ENCODE measurements around the gene GPR156.

GPR156 gene

DNA sequence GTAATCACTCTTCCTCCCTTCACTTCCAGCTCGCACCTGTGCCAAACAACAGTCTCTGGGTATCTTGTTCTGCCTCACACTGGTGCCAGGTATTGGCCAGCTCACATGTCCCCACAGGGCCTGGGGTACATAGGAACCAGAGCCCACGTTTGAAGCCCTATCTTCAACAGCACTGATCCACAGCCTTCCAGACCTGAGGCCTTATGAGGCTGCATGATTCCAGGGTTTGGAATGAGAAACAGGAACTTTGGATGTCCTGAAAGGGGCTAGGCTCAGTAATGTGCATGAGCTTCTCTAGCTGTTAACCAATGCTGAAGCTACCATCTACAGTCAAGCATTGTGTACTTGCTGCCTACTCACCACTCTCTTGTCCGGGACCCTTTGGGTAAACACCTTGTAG lies 92.4 kb downstream of the GPR156 start:
- no peak for DNase-seq
- Histone ChIP-seq H3K36me3 (ENCODE audit: control insufficient read depth in 4 of 4, insufficient read depth in 4 of 4, low read length in 3 of 4) (no peaks in the 10 kb centered on the region), H3K4me3 (ENCODE audit: control insufficient read depth in 1 of 7, extremely low read depth in 1 of 7, insufficient read depth in 4 of 7, low read depth in 2 of 7, low read length in 6 of 7) (no peak overlapping the region), H3K9me3 (ENCODE audit: control extremely low read depth in 1 of 5, control insufficient read depth in 4 of 5, insufficient read depth in 2 of 5, low read depth in 1 of 5, low read length in 4 of 5) (peaks cover 0 to 1% (median 0%) of the 10 kb centered on the region in 5 experiments), H3K27me3 (replicated peaks in 2 of 5; ENCODE audit: control insufficient read depth in 4 of 5, insufficient read depth in 5 of 5, low read length in 4 of 5) (no peaks in the 10 kb centered on the region), H3K27ac (ENCODE audit: insufficient read depth in 1 of 2, low read depth in 1 of 2, low read length in 2 of 2, poor library complexity in 1 of 2, severe bottlenecking in 2 of 2) (no peak overlapping the region), H3K4me1 (ENCODE audit: control extremely low read depth in 1 of 4, control insufficient read depth in 4 of 4, insufficient read depth in 4 of 4, low read length in 3 of 4) (no peaks in the 10 kb centered on the region)
- ChIA-PET POLR2A (no interaction called here), CTCF (interaction anchor here (1.0 to 1.4 kb wide), 4 partner anchors 9 to 47 kb away, joined by 3 to 5 read pairs (median 4); no protein-coding TSS in a partner anchor)
- WGBS (ENCODE audit: insufficient coverage): 95% methylated on average over 3 of the region's 3 CpGs

DNA sequence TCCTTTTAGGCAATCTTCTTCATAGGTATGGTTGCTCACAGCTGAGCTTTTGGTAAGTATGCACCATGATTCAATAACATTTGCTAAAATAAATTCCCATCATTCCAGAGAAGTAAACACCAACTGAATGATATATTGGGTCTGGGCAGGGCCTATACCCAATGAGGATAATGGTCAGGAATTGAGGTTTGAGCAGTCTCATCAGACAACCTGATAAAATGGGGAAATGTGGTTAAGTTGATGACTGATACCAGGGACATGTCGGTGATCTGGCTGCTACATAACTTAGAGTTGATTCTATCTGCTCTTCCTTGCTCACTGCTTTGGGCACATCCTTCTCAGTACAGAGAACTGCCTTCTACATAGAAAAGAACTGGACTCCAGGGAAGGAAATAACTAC lies 92.9 kb downstream of the GPR156 start:
- DNase-seq: no peak
- no peaks in the 10 kb centered on the region for H3K27me3 ChIP-seq (replicated peaks in 2 of 5; ENCODE audit: control insufficient read depth in 4 of 5, insufficient read depth in 5 of 5, low read length in 4 of 5)
- peaks cover 0 to 1% (median 0%) of the 10 kb centered on the region in 5 experiments for H3K9me3 ChIP-seq (ENCODE audit: control extremely low read depth in 1 of 5, control insufficient read depth in 4 of 5, insufficient read depth in 2 of 5, low read depth in 1 of 5, low read length in 4 of 5)
- no peak overlapping the region for H3K27ac ChIP-seq (ENCODE audit: insufficient read depth in 1 of 2, low read depth in 1 of 2, low read length in 2 of 2, poor library complexity in 1 of 2, severe bottlenecking in 2 of 2)
- H3K4me3 ChIP-seq (ENCODE audit: control insufficient read depth in 1 of 7, extremely low read depth in 1 of 7, insufficient read depth in 4 of 7, low read depth in 2 of 7, low read length in 6 of 7): no peak overlapping the region
- no peaks in the 10 kb centered on the region for H3K36me3 ChIP-seq (ENCODE audit: control insufficient read depth in 4 of 4, insufficient read depth in 4 of 4, low read length in 3 of 4)
- POLR2A ChIA-PET: no interaction called here
- no CpG with 5 or more reads among the region's 1 CpG for WGBS (ENCODE audit: insufficient coverage)
- H3K4me1 ChIP-seq (ENCODE audit: control extremely low read depth in 1 of 4, control insufficient read depth in 4 of 4, insufficient read depth in 4 of 4, low read length in 3 of 4): no peaks in the 10 kb centered on the region
- CTCF ChIA-PET: interaction anchor here (0.9 to 1.4 kb wide), 3 partner anchors 9 to 229 kb away, joined by 3 to 4 read pairs (median 3); no protein-coding TSS in a partner anchor

DNA sequence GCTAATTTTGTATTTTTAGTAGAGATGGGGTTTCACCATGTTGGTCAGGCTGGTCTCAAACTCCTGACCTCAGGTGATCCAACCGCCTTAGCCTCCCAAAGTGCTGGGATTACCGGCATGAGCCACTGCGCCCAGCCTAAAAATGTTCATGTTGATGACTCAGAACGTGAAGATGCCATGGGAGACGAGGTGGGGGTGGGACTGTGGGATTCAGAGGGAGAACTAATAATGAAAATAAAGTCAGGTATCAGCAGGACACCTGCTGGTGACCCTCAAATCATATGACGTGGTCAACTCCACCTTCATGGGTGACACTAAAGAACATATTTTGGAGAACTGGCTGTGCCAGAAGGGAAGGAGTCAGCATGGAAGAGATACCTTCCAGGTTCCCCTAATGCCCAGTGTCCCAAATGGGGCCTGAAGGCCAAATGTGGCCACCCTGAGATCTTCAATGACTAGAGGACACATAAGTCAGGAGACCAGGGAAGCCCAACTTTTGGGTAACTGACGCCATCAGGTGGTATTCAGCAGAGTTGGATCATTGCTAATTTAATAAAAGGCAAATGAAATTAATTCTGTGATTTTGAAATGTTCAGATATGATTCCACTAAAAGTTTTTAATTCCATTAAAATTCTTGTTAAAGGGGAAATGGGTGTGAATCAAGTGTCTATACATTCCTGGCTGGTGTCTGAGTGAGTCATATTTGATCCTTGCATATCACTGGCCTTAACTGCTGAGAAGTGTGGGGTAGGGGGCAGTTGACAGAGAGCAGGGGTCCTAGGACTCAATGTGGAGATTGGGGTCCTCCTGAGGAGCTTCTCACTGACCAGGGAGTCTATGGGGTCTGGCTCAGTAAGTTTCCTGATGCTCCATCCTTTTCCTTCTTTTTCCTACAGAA lies 102.2 kb downstream of the GPR156 start:
- Histone ChIP-seq H3K4me3 (ENCODE audit: control insufficient read depth in 1 of 7, extremely low read depth in 1 of 7, insufficient read depth in 4 of 7, low read depth in 2 of 7, low read length in 6 of 7) (no peak overlapping the region), H3K36me3 (ENCODE audit: control insufficient read depth in 4 of 4, insufficient read depth in 4 of 4, low read length in 3 of 4) (no peaks in the 10 kb centered on the region), H3K27ac (ENCODE audit: insufficient read depth in 1 of 2, low read depth in 1 of 2, low read length in 2 of 2, poor library complexity in 1 of 2, severe bottlenecking in 2 of 2) (no peak overlapping the region), H3K27me3 (replicated peaks in 2 of 5; ENCODE audit: control insufficient read depth in 4 of 5, insufficient read depth in 5 of 5, low read length in 4 of 5) (no peaks in the 10 kb centered on the region), H3K4me1 (ENCODE audit: control extremely low read depth in 1 of 4, control insufficient read depth in 4 of 4, insufficient read depth in 4 of 4, low read length in 3 of 4) (no peaks in the 10 kb centered on the region), H3K9me3 (ENCODE audit: control extremely low read depth in 1 of 5, control insufficient read depth in 4 of 5, insufficient read depth in 2 of 5, low read depth in 1 of 5, low read length in 4 of 5) (no peaks in the 10 kb centered on the region)
- ChIA-PET POLR2A (no interaction called here), CTCF (interaction anchor here (1.0 to 1.8 kb wide), 6 partner anchors 9 to 363 kb away, joined by 3 to 5 read pairs (median 4); no protein-coding TSS in a partner anchor)
- WGBS (ENCODE audit: insufficient coverage): 100% methylated on average over 6 of the region's 7 CpGs
- DNase-seq: peak; percentile 14 to 49 (median 36)

DNA sequence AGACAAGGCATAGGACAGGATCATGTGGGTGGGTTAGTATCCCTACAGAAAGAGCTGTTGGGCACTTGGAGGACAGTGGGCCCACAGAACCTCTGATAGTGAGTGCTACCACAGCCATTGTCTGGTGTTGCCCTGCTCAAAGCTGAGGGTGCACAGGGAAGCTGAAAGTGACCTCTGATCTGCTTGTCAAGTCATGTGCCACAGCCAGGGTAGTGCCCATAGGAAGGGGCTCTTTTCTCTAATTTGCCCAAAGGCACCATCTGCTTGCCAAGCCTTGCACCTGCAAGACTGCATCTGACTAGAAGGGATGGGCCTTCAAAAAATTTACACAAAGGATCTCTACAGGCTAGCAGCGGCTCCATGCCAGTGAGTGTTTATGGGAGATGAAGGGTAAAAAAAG lies 103.4 kb downstream of the GPR156 start:
- POLR2A ChIA-PET: interaction anchor here (0.9 kb wide), 1 partner anchor 18 kb away, joined by 4 read pairs; no protein-coding TSS in a partner anchor
- Histone ChIP-seq H3K4me1 (ENCODE audit: control extremely low read depth in 1 of 4, control insufficient read depth in 4 of 4, insufficient read depth in 4 of 4, low read length in 3 of 4) (no peaks in the 10 kb centered on the region), H3K9me3 (ENCODE audit: control extremely low read depth in 1 of 5, control insufficient read depth in 4 of 5, insufficient read depth in 2 of 5, low read depth in 1 of 5, low read length in 4 of 5) (no peaks in the 10 kb centered on the region), H3K4me3 (ENCODE audit: control insufficient read depth in 1 of 7, extremely low read depth in 1 of 7, insufficient read depth in 4 of 7, low read depth in 2 of 7, low read length in 6 of 7) (no peak overlapping the region), H3K36me3 (ENCODE audit: control insufficient read depth in 4 of 4, insufficient read depth in 4 of 4, low read length in 3 of 4) (no peaks in the 10 kb centered on the region), H3K27ac (ENCODE audit: insufficient read depth in 1 of 2, low read depth in 1 of 2, low read length in 2 of 2, poor library complexity in 1 of 2, severe bottlenecking in 2 of 2) (no peak overlapping the region), H3K27me3 (replicated peaks in 2 of 5; ENCODE audit: control insufficient read depth in 4 of 5, insufficient read depth in 5 of 5, low read length in 4 of 5) (no peaks in the 10 kb centered on the region)
- CTCF ChIA-PET: interaction anchor here (0.8 to 1.4 kb wide), 3 partner anchors 9 to 288 kb away, joined by 3 to 4 read pairs (median 3); no protein-coding TSS in a partner anchor
- WGBS (ENCODE audit: insufficient coverage): no CpG with 5 or more reads among the region's 1 CpG
- no peak for DNase-seq

DNA sequence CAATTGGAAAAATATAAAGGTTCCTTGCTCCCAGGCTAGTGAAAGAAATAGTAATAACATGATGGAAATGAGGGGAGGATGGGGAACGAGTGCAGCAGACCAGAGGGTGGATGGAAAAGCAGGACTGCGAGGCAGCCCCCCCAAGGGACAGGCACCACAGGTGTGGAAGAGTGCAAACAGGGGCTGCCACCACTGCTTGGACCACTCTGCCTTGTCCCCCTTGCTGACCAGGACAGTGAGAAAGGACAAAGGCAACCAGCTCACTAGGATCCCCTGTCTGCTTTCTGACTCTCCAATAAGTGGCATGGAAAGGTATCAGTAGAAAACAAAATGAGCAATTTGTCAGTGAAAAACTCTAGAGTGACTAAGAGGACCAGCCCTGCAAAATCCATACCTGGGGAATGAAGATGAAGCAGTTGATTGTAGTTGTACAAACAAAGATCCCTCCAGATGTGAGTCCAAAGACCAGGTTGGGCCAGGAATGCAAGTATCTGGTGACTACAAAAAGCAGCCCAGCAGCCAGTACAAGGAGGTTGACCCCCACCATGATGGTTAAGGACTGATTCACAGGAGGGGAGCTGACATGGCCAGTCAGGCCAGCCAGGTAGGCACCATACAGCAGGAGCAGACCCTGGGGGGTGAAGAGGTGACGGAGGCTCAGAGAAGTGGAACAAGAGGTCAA lies 104.2 kb downstream of the GPR156 start:
- Histone ChIP-seq H3K9me3 (ENCODE audit: control extremely low read depth in 1 of 5, control insufficient read depth in 4 of 5, insufficient read depth in 2 of 5, low read depth in 1 of 5, low read length in 4 of 5) (no peaks in the 10 kb centered on the region), H3K27me3 (replicated peaks in 2 of 5; ENCODE audit: control insufficient read depth in 4 of 5, insufficient read depth in 5 of 5, low read length in 4 of 5) (no peaks in the 10 kb centered on the region), H3K36me3 (ENCODE audit: control insufficient read depth in 4 of 4, insufficient read depth in 4 of 4, low read length in 3 of 4) (no peaks in the 10 kb centered on the region), H3K4me3 (ENCODE audit: control insufficient read depth in 1 of 7, extremely low read depth in 1 of 7, insufficient read depth in 4 of 7, low read depth in 2 of 7, low read length in 6 of 7) (no peak overlapping the region), H3K27ac (ENCODE audit: insufficient read depth in 1 of 2, low read depth in 1 of 2, low read length in 2 of 2, poor library complexity in 1 of 2, severe bottlenecking in 2 of 2) (no peak overlapping the region), H3K4me1 (ENCODE audit: control extremely low read depth in 1 of 4, control insufficient read depth in 4 of 4, insufficient read depth in 4 of 4, low read length in 3 of 4) (no peaks in the 10 kb centered on the region)
- WGBS (ENCODE audit: insufficient coverage): 96% methylated on average over 3 of the region's 3 CpGs
- no peak for DNase-seq
- CTCF ChIA-PET: interaction anchor here (1.1 to 1.4 kb wide), 2 partner anchors 29 to 287 kb away, joined by 3 to 4 read pairs; no protein-coding TSS in a partner anchor
- POLR2A ChIA-PET: interaction anchor here (0.9 kb wide), 1 partner anchor 18 kb away, joined by 4 read pairs; no protein-coding TSS in a partner anchor

DNA sequence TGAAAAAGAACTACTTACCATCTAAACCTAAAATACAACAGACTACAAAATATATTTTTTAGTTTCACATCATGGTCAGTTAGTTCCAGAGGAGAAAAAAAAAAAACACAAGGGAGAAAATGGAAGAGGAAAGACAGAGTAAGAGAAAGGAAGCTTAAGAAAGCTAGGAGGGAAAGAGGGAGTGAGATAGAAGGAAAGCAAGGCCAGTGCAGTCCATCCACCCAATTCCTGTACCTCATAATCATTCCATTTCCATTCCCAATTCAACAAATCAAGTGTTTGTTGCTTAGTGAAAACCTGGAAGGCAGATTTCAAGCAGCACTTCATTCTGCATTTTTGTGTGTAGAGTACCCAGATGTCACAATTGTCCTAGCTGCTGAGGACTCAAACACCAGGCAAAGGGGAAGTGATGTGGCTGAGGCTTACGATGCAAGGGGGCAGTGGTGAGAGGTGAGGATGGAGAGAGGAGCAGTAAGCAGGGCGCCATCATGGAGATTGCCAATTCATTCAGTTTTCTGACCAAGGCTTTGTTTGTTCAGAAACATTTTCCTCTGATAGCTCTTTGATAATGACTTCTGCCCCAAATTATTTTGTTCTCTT lies 107.2 kb downstream of the GPR156 start:
- peak in 1 of 3 donors; percentile 53 for DNase-seq
- Histone ChIP-seq H3K27me3 (replicated peaks in 2 of 5; ENCODE audit: control insufficient read depth in 4 of 5, insufficient read depth in 5 of 5, low read length in 4 of 5) (no peaks in the 10 kb centered on the region), H3K4me1 (ENCODE audit: control extremely low read depth in 1 of 4, control insufficient read depth in 4 of 4, insufficient read depth in 4 of 4, low read length in 3 of 4) (no peaks in the 10 kb centered on the region), H3K27ac (ENCODE audit: insufficient read depth in 1 of 2, low read depth in 1 of 2, low read length in 2 of 2, poor library complexity in 1 of 2, severe bottlenecking in 2 of 2) (no peak overlapping the region), H3K4me3 (ENCODE audit: control insufficient read depth in 1 of 7, extremely low read depth in 1 of 7, insufficient read depth in 4 of 7, low read depth in 2 of 7, low read length in 6 of 7) (no peak overlapping the region), H3K9me3 (ENCODE audit: control extremely low read depth in 1 of 5, control insufficient read depth in 4 of 5, insufficient read depth in 2 of 5, low read depth in 1 of 5, low read length in 4 of 5) (no peaks in the 10 kb centered on the region), H3K36me3 (ENCODE audit: control insufficient read depth in 4 of 4, insufficient read depth in 4 of 4, low read length in 3 of 4) (no peaks in the 10 kb centered on the region)
- ChIA-PET POLR2A (interaction anchor here (0.6 kb wide), 1 partner anchor 319 kb away, joined by 3 read pairs; no protein-coding TSS in a partner anchor), CTCF (interaction anchor here (1.4 kb wide), 1 partner anchor 9 kb away, joined by 4 read pairs; no protein-coding TSS in a partner anchor)
- WGBS (ENCODE audit: insufficient coverage): 100% methylated on average over 2 of the region's 2 CpGs
